PC-3 (cell line): Measurements from ENCODE around the gene DIP2C. TPM values are rescaled to one million over a fixed set of nuclear protein-coding genes. Genes with fewer than 3 reads are reported as not detected.

Experiments
- ATAC-seq: fragments of 200-7000 bp; cut with Tn5 transposase; 2 replicates; pipeline ENCODE4 v1.9.1; 2020; ENCODE audit warnings: mild to moderate bottlenecking, moderate library complexity
- BruUV-seq: library from RNA; stranded (reverse); fragments of 400-500 nt; replicated peaks from 2 replicates; lab custom pipeline; 2021; lab: Mats Ljungman, UMichigan
- CTCF ChIA-PET: fragments of 300-600 bp; sonication (Branson Sonifier 250); formaldehyde crosslinking; loops from one replicate; lab custom pipeline; 2022; ENCODE audit warnings: antibody characterized with exemption; lab: Charles Lee
- POLR2A ChIA-PET: fragments of 300-600 bp; sonication (Branson Sonifier 250); formaldehyde crosslinking; loops from one replicate; lab custom pipeline; 2022; ENCODE audit warnings: antibody characterized with exemption; ENCODE audit not compliant: unreplicated experiment; lab: Charles Lee
- DNase-seq: peaks from one replicate; pipeline ENCODE4 v3.0.0-alpha.2; 2015
- H2AFZ ChIP-seq: fragments of 300-600 bp; sonication (generic); 2 replicates; pipeline ENCODE4 v1.6.0; 2016; ENCODE audit warnings: antibody characterized with exemption, low read length
- H3F3A ChIP-seq: fragments of 300-600 bp; sonication (generic); one replicate; pipeline ENCODE4 v1.6.0; 2017; ENCODE audit warnings: antibody characterized with exemption, low read length, control low read depth, mild to moderate bottlenecking; ENCODE audit not compliant: unreplicated experiment
- H3K27ac ChIP-seq: fragments of 300-600 bp; sonication (generic); 2 replicates; pipeline ENCODE4 v1.5.1; 2016; ENCODE audit warnings: mild to moderate bottlenecking, low read length
- H3K27me3 ChIP-seq: fragments of 300-600 bp; sonication (generic); 2 replicates; pipeline ENCODE4 v1.6.1; 2016; ENCODE audit warnings: low read length, mixed read lengths
- H3K36me3 ChIP-seq: fragments of 300-600 bp; sonication (generic); 2 replicates; pipeline ENCODE4 v1.6.1; 2016; ENCODE audit warnings: low read depth, mixed run types, low read length, mixed read lengths
- H3K4me1 ChIP-seq: fragments of 300-600 bp; sonication (generic); 2 replicates; pipeline ENCODE4 v1.5.1; 2016; ENCODE audit warnings: low read length; ENCODE audit not compliant: insufficient read depth
- H3K4me2 ChIP-seq: fragments of 300-600 bp; sonication (generic); 2 replicates; pipeline ENCODE4 v1.6.0; 2016; ENCODE audit warnings: low read length
- H3K4me3 ChIP-seq: fragments of 300-600 bp; sonication (generic); 2 replicates; pipeline ENCODE4 v1.5.1; 2016; ENCODE audit warnings: mild to moderate bottlenecking, low read length, mixed read lengths
- H3K79me2 ChIP-seq: fragments of 300-600 bp; sonication (generic); 2 replicates; pipeline ENCODE4 v1.6.1; 2017; ENCODE audit warnings: low read length, mixed read lengths
- H3K9ac ChIP-seq: fragments of 300-600 bp; sonication (generic); 2 replicates; pipeline ENCODE4 v1.6.0; 2016; ENCODE audit warnings: mild to moderate bottlenecking, low read length
- H3K9me2 ChIP-seq: fragments of 300-600 bp; sonication (generic); replicated peaks from 2 replicates; pipeline ENCODE4 v1.6.1; 2016; ENCODE audit warnings: mixed run types, low read length, mixed read lengths
- H3K9me3 ChIP-seq: fragments of 300-600 bp; sonication (generic); 2 replicates; pipeline ENCODE4 v1.6.1; 2016; ENCODE audit warnings: low read length, mixed read lengths
- H4K20me1 ChIP-seq: fragments of 300-600 bp; sonication (generic); 2 replicates; pipeline ENCODE4 v1.6.1; 2016; ENCODE audit warnings: low read length, mixed read lengths
- CTCF ChIP-seq: fragments of 300-600 bp; sonication (generic); conservative IDR thresholded peaks from 2 replicates; pipeline ENCODE4 v1.5.1; 2017; ENCODE audit warnings: antibody characterized with exemption, low read depth, mild to moderate bottlenecking, low read length
- EZH2 ChIP-seq: fragments of 300-600 bp; sonication (generic); IDR thresholded peaks from one replicate; pipeline ENCODE4 v1.6.1; 2017; ENCODE audit warnings: antibody characterized with exemption, mild to moderate bottlenecking, low read length; ENCODE audit not compliant: unreplicated experiment
- EZH2phosphoT487 ChIP-seq: fragments of 300-600 bp; sonication (generic); IDR thresholded peaks from 2 replicates; pipeline ENCODE4 v1.6.1; 2018; ENCODE audit warnings: mild to moderate bottlenecking, antibody characterized with exemption, low read length, borderline replicate concordance
- intact Hi-C: fragments of 100-400 bp; cut with micrococcal nuclease; formaldehyde crosslinking; loops from 2 replicates; pipeline ENCODE4 v1.9.0; 2023
- total RNA-seq: library from RNA; depleted of rRNA; stranded (reverse); fragments of >200 nt; gene quantifications from 2 replicates; pipeline ENCODE4 v1.2.3, GENCODE V29; 2014

Gene DIP2C
- total RNA-seq, 1 experiment from 2014 or later: 3.1 TPM

DNA sequence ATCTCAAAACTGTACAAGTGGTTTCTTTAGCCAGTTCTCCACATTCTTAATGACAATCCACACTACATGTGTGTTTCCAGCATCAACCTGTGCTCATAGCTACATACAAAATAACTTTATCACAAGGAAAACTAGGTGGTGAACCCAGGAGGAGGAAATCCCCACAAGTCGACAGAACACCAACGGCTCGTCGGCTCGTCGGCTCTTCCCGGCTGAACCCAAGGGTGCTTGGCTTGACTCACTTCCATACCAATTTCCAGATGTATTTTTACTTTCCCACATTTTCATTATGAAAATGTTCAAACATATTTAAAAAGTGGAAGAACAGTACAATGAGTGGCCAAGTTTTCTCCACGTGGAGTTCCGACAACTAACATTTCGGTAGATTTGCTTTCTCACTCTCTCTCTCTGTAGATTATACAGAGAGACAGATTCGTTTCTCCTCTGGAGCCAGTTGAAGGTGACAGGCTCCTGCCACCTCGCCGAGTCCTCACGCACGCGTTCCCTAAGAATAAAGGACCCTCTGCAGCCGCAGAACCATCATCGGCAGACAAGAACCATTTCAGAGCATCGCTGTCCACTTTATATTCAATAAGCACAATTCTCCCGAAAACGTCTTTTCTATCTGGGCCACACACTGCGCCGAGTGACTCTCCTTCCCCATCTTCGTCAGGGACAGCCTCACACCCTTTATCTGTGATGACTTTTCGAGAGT lies 53.3 kb downstream of the DIP2C start:
- ATAC-seq: no peak
- no peaks in the 10 kb centered on the region for H3K36me3 ChIP-seq
- no peaks in the 10 kb centered on the region for H3K9me3 ChIP-seq
- BruUV-seq: no TSS peak
- no peaks in the 10 kb centered on the region for H3K79me2 ChIP-seq
- H3F3A ChIP-seq: no peaks in the 10 kb centered on the region
- TF ChIP-seq EZH2phosphoT487 (no peak), EZH2 (no peak), CTCF (no peak)
- ChIA-PET CTCF (no interaction called here), POLR2A (no interaction called here)
- H3K9ac ChIP-seq: no peak overlapping the region
- no peaks in the 10 kb centered on the region for H3K27me3 ChIP-seq
- no peaks in the 10 kb centered on the region for H3K9me2 ChIP-seq
- no peak overlapping the region for H3K27ac ChIP-seq
- no peak overlapping the region for H3K4me3 ChIP-seq
- no peak for DNase-seq
- no peak overlapping the region for H2AFZ ChIP-seq
- no peak overlapping the region for H3K4me2 ChIP-seq
- intact Hi-C loops: no loop called here
- H3K4me1 ChIP-seq: no peaks in the 10 kb centered on the region
- no peaks in the 10 kb centered on the region for H4K20me1 ChIP-seq

DNA sequence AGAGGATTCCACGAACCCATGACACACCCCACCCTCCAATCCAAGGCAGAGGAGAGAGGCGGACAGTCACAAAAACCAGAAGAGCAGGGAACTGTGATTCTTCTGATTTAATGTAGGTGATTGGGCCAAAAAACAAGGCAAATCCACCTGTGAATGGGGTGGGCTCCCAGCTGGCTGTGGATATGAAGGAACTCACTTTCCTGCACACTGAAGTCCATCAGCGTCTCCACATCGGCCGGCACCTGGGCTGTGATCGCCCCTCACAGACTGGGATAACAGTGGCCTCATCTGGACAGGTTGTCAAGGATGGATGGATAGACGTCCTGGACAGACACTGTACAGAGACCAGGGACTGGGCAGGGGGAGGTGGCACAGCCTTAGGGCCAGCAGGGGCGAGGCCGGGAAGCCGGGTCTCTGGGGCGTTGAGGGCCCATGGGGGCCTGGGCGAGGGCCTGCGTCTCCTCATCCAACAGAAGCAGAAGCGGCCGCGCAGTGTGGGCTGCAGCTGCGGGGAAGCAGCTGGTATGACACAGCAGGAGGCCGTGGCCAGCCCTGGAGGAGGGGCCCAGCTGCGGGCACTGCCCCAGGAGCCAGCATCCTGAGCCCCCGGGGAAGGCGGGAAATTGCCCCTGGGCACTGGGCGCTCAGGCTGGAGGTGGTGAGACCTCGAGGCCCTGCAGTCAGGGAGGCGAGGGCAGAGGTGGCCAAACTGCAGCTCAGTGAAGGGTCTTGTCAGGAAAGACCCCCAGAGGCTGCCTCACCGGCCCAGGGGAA lies 54.2 kb downstream of the DIP2C start:
- POLR2A ChIA-PET: no interaction called here
- Histone ChIP-seq H3K4me2 (no peak overlapping the region), H3K36me3 (no peaks in the 10 kb centered on the region), H2AFZ (no peak overlapping the region), H3K27me3 (no peaks in the 10 kb centered on the region), H3K27ac (no peak overlapping the region), H3K9me2 (no peaks in the 10 kb centered on the region), H3F3A (no peaks in the 10 kb centered on the region), H4K20me1 (no peaks in the 10 kb centered on the region), H3K9me3 (no peaks in the 10 kb centered on the region), H3K4me1 (no peaks in the 10 kb centered on the region), H3K9ac (no peak overlapping the region), H3K4me3 (no peak overlapping the region), H3K79me2 (no peaks in the 10 kb centered on the region)
- intact Hi-C loops: no loop called here
- BruUV-seq: no TSS peak
- TF ChIP-seq EZH2phosphoT487 (no peak), EZH2 (no peak), CTCF (no peak)
- no peak for ATAC-seq
- DNase-seq: no peak
- CTCF ChIA-PET: no interaction called here

- Histone ChIP-seq H3K27ac (no peak overlapping the region), H3K27me3 (no peaks in the 10 kb centered on the region), H3K9ac (no peak overlapping the region), H3F3A (no peaks in the 10 kb centered on the region), H3K36me3 (no peaks in the 10 kb centered on the region), H4K20me1 (no peaks in the 10 kb centered on the region), H3K9me3 (no peaks in the 10 kb centered on the region), H3K9me2 (no peaks in the 10 kb centered on the region), H3K4me1 (no peaks in the 10 kb centered on the region), H2AFZ (no peak overlapping the region), H3K79me2 (no peaks in the 10 kb centered on the region), H3K4me2 (no peak overlapping the region), H3K4me3 (no peak overlapping the region)
- ChIA-PET CTCF (no interaction called here), POLR2A (no interaction called here)
- no TSS peak for BruUV-seq
- DNase-seq (no peak), ATAC-seq (no peak)
- no peak for TF ChIP-seq CTCF
- TF ChIP-seq EZH2: no peak
- TF ChIP-seq EZH2phosphoT487: no peak
- intact Hi-C loops: no loop called here
Measured at GRCh38 chr10:634256-634655, 55.2 kb downstream of the DIP2C start.
